Medulla oblongata (tissue), 1 donor: Measurements from ENCODE around the gene BACH2.

Experiments used
- DNase-seq: peaks from one replicate; pipeline ENCODE4 v3.0.0-alpha.2; 2015; ENCODE audit errors: extremely low spot score

Gene BACH2

DNA sequence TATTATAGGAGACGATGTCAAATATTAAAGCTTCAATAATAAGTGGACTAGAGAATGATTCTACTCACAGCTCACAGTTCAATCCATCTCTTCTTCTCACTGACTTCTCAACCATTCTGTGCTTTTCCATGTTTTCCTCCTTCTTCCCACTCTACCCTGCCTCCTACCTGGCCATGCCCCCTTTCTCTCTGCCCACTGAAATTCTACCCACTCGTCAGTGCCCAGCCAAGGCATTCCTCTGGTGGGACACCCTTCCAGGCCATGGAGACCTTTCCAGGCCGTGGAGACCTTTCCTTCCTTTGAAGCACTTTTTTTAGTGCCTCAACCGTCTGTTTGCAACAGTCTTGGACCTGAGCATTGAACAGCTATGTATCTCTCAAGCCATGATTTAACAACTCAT is 18.5 kb downstream of the BACH2 start:
- no peak for DNase-seq

DNA sequence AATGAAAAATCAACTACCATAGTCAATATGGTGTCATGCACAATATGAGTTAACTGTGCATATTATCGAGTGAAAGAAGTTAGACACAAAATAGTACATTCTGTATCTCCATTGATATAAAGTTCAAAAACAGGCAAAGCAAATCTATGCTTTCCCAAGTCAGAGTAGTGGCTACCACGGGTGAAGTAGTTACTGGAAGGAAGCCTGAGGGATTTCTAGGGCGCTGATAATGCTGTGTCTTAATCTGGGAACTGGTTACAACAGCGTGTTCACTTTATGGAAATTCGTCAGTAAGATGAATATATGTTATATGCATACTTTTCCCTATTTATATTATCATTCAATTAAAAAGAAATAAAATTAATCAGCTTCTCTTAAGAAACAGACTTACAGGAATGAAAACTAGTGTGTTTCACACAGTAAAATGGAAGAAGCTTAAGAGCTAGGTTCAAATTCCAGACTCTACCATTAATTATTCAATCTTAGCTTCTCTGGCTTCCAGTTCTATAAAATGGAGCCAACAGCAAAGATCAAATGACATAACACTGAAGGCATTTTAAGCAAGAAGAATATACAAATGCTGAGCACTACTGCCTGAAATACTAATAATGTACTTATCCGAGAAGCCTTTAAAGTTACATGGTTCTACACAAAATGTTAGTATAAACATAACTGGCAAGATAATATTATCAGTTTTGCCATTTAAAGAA is 19.2 kb downstream of the BACH2 start:
- no peak for DNase-seq

DNA sequence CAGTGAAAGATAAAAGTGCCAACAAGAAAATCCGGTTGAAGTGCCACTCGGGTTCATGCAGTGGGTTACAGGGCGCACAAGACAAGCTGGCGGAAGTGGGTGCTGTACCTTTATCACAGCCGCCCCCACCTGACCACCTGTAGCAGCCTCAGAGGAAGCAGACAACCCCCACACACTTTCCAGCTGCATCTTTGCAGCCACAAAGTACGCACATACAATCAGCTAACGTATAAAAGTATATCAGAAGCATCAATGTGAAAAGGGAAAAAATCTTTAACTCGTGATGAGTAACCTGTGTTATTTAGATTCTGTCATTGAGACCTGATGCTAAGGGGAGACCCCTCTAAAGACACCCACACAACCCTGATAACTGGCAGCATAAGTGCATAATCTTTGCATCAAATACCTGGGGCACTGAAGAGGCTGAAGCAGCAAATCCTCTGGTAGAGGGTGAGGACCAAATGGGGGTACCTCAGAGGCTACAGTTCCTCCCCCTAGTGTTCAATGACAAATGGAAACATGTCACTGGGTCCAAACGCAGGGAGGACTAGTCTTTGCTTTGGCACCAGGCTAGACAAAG is 22.1 kb downstream of the BACH2 start:
- DNase-seq = no peak

DNA sequence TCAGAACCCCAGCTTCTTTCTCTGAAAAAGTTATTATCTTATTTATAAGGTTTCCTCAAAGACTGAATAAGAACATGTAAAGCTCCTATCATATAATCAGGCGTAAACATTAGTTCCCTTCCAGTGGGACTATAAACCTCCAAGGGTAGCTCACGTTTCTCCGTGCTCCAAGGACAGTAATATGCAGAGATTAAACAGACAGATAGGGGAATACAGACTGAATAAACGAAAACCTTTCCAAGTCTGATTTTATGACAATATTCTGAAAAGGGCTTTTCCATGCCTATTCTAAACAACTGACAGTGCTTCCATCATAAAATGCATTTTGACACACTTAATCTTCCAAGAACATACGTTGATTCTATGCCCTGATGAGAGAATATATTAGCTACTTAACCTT is 22.8 kb downstream of the BACH2 start:
- no peak for DNase-seq

DNA sequence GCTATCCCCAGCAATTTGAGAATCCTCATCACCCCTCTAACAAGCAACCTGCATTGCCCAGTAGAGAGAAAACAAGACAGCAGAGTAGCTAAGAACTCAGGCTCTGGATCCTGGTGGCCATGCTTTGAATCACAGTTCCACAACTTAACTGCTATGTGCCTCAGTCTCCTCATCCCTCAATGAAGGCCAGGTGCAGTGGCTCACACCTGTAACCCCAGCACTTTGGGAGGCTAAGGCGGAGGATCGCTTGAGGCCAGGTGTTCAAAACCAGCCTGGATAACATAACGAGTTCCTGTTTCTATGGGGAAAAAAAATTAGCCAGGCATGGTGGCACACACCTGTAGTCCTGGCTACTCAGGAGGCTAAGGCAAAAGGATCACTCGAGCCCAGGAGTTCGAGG is 23.7 kb downstream of the BACH2 start:
- no peak for DNase-seq

DNA sequence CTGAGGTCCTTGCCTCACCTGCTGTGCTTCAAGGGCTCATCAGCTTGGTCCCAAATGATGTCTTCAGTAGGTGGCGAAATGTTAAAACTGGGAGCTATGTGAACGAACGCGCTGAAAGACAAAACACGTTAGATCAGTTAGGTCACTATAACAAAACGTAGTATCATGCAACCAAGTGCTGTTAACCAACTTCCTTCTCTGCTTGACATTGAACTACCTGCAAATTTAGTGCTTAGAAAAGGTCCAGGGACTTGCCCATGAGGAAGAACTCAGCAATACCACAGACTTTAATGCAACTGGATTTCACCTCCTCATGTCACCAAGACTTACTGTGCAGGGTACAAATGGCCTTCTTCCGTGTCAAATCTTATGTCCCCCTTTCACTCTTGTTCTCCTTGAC is 24.8 kb downstream of the BACH2 start:
- no peak for DNase-seq

DNA sequence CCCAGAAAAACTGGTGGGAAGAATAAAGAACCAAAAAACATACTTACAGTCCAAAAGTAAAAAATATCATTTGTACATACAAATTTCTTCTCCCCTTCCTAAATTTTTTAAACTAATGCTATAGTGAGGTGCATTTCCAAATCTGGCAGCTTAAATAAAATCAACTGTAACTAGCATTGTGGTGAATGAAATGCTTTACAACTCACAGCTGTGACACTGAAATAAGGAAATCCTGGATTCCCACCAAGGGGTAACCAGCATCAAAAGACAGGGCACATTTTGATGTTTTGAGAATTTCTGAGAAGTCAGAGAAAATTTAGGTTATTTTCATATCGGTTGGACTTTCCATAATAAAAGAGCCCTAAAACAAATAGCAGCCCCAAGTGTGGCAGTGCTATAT is 27.3 kb downstream of the BACH2 start:
- DNase-seq = no peak

DNA sequence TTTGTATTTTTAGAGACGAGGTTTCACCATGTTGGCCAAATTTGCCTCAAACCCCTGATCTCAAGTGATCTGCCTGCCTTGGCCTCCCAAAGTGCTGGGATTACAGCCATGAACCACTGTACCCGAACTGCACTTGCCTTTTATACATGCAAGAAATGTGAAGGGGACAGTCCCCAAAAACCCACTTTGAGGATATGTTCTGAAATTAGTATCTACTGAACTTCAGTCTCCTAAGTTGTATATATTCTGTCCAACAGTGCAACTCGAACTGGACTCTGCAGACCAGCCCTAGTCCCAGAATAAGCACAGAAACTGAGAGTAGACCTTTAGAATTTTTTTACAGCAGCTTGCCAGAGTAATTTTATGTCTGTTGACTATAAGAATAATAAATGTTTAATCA is 28.5 kb downstream of the BACH2 start:
- DNase-seq = no peak

DNA sequence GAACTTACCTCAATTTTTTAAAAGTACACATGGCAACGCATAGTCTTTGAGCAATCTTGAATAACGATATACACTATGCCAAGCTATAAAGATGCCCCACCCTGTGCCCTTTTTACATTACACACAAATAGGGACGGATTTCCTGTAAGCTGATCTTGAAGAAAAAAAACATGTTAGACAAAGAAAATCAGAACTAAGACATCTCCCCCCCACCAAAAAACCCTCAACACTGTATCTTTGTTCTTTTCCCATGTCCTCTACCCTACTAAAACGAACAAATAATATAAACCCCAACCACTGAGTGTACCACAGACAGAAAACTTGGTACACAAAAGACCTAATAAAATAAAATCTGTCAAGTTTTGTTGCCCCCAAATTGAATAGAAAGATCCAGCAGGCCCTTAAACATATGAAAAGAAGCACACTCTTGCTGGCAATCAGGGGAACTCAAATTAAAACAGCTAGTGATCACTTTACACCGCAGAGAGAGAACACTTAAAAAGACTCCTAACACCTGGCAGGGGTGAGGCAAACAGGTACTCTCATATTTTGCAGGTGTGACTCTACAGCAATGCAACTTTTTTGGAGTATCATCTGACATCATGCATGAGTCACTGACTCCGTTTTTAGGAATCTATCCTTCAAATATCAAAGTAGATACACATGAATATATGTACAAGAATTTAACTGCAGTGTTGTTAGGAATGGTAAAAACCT is 29.6 kb downstream of the BACH2 start:
- no peak for DNase-seq

DNA sequence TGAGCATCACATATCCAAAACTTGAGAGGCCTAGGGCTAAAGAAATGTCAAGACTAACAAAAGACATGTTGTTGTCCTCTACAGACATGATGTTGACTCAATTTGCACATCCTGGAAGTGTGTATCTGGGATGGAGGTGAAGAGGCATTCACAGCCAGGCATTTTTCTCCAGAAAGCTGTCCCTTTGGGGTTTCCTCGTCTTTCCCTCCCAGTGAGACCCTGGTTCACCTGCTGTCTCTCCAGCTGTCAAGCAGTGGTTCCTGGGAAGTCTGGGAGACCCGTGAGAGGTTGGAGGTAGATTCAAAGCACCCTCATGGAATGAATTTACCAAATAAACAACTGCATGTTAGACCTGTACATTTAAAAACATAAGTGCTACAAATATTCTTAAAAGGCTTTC is 32.1 kb downstream of the BACH2 start:
- DNase-seq = no peak

DNA sequence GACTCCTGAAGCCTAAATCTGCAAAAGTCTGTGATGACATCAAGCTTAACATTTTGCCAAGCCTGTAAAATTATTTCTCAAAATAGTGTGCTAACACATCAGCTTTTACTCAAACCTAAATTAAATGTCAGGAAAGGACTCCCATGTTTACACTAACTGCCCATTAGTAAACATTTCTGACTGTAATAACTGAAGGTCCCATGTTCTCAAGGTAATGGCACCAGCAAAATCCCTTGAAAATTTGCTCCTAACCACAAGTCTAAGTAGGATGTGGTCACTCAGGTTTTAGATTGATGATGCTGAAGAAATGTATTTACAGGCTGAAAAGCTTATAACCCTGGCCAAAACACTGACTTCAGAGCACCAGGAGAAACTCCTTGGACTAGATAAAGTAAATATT is 33.0 kb downstream of the BACH2 start:
- DNase-seq = no peak

DNA sequence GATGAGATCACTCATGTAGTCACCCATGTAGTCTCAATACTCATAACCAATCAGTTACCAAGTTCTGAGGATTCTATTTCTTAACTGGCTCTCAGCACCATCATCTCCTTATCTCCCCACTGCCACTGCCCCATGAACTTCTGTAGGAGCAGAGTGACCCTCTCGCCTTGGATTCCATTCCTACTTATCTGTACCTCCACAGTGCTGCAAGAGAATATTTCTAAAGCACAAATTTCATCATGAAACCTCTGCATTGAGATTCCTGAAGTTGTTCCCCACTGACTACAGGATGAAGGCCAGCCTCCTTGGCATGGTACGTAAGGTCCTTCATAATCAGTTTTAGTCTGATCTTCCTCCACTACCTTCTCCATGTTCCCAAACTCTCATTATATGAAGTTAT is 34.8 kb downstream of the BACH2 start:
- no peak for DNase-seq

DNA sequence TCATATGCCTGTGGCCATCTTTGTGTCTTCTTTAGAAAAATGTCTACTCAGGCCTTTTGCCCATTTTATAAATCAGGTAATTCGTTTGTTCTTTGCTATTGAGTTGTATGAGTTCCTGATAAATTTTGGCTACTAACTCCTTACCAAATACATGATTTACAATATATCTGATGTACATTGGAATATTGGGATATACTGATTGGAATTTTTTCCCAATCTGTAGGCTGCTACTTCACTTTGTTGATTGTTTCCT is 39.2 kb downstream of the BACH2 start:
- DNase-seq = no peak

DNA sequence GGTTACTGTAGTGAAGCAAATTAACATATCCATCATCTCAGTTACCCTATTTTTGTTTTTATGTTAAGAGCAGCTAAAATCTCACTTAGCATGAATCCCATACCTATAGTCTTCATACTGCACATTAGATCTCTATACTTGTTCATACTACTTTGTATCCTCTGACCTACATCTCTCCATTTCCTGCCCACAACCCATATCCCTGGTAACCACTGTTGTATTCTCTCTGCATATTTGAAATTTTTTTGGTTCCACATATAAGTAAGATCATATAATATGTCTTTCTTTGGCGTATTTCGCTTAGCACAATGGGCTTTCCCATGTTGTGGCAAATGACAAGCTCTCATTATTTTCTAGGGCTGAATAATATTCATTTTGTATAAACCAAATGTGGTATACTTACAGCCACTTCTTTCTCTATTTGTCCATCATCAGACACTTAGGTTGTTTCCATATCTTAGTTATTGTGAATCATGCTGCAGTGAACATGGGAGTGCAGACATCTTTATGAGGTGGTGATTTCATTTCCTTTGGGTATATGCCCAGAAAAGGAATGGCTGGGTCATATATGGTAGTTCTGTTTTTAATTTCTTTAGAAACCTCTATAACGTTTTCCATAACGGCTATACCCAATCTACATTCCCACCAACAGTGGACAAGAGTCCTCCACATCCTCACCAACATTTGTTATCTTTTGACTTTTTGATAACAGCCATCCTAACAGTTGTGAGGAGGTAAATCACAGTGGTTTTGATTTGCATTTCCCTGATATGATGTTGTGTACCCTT is 39.8 kb downstream of the BACH2 start:
- no peak for DNase-seq

DNA sequence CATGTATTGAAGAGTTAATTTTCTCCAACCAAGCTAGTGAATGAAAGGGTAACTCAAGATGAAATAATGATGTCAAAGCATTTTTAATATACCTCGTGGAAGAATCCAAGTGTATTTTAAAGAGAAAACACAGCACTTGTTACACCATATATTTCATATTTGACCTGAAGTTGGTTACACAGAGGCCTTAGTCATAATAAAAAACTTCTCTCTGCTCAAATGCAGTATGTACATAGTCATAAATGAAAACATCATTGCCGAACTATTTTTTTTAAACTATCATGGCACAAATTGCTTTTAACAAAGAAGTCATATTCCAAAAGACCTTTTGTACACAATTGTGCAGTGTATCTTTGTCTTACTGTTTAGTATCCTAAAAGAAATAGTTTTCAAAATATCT is 43.0 kb downstream of the BACH2 start:
- no peak for DNase-seq

DNA sequence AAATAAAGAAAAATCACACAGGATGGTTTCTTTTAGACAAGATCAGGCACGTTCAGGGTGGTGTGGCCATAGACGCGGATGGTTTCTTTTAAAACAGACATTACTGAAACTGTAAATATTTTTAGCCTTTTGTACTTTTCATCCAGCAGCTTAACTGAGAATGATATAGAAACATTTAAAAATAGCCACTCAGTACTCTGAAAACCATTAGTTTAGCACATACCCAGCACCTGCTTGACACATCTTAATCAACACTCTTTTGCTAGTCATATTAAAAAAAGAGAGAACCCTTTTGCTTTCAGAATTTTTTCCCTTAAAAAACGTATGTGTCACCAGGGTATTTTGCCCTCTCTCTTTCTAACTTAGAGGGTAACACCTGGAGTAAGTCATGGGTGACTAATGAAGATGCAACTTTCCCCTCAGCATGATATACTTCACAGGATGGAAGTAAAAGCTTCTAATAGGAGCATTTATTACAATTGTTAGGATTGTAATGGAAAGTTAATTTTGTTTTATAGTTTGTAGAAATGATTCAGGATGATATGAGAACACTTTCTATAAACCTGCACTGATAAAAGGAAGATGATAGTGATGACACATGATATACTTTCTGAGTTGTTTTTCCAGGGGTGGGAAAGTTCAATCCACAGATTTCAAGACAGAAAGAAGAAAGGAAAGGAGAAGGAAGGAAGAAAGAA is 45.2 kb downstream of the BACH2 start:
- DNase-seq = no peak

DNA sequence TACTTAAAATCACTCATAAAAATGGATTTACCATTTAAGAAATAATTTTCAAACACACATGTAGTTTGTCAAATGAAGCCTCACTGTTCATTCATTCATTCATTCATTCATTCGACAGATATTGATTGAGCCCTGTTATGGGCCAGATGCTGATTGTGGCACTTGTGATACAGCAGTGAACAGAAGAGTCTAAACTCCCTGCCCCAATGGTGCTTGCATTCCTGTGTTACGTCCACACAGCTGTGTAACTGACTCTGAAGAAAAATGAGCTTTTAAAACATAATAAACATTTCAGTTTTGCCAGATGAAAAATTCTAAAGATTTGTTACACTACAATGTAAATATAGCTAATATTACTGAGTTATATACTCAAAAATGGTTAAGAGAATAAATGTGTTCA is 46.2 kb downstream of the BACH2 start:
- no peak for DNase-seq

DNA sequence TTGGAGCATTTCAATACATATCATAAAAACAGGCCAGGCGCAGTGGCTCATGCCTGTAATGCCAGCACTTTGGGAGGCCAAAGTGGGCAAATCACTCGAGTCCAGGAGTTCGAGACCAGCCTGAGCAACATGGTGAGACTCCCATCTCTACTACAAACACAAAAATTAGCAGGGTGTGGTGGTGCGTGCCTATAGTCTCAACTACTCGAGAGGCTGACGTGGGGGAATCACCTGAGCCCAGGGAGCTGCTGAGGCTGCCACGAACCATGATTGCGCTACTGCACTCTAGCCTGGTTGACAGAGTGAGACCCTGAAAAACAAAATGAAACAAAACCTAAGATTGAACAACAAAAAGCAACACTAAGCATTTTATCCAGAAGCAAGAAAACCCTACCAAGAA is 47.2 kb downstream of the BACH2 start:
- DNase-seq = no peak

DNA sequence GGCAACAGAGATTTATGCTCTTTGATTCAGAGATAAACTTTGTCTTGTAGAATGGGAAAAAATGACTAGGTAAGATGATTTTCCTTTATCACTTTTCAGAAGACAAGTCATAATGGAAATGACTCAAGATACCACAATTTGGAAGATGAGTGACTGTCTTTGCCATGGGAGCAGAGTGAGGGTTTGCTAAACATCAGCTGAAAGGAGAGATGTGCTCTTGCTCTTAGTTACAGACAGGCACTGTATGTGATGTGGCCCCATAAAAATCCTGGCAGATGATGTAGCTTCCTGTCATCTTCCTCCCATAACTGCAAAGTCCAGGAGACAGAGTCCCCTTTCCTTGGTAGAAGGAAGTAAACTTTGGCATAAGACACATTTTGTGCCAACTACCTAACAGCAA is 47.6 kb downstream of the BACH2 start:
- no peak for DNase-seq

DNA sequence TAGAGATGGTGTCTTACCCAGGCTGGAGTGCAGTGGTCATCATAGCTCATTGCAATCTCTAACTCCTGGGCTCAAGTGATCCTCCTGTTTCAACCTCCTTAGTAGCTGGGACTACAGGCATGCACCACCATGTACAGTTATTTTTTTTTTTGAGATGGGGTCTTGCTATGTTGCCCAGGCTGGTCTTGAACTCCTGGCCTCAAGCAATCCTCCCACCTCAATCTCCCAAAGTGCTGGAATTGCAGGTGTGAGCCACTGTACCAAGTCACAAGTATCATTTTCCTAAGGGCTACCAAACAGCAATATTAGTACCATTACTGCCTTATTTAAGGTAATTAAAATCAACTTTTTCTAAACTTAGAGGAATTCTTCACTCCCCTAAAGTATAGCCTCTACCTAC is 49.4 kb downstream of the BACH2 start:
- DNase-seq = no peak

DNA sequence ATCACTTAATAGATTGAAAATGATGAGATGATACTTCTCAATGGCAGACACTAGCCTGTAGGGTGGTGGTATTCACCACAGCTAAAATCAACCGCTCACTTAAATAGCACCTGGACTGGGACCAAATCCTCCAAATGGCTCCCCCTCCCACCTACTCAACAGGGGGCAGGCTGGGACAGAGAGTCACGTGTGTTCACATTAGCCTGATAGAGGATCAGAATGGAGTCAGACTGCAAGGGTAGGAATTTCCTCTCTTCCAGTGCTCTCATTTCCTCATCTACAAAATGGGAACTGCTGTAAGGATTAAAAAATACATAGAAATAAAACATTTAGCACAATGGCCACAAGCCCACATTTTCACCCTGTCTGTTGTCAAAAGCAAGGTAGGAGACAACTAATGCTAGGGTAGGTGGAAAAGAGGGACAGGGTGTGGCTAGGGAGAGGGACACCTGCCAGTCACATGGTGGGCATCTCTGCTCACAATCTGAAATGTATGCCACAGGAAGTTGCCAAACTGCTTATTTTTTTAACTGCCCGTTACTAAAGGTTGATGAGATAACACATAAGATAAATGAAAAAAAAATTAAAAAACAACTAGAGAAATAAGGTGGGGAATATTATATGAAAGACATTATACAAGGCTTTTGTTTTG is 55.3 kb downstream of the BACH2 start:
- DNase-seq = no peak
